Peyer's patch (tissue), 4 donors: ENCODE data around the gene NOTCH4. TPM values are rescaled to one million over a fixed set of nuclear protein-coding genes. Genes with fewer than 3 reads are reported as not detected.

Experiments
- DNase-seq, 3 donors: peaks; one replicate each; pipeline ENCODE4 v3.0.0-alpha.2; 2017 to 2019
- H3K27ac ChIP-seq, 4 donors: fragments of 200-600 bp; sonication (generic); one replicate each; pipeline ENCODE4 v1.5.1; 2016 to 2019
- H3K27me3 ChIP-seq, 2 donors: fragments of 200-600 bp; sonication (generic); one replicate each; pipeline ENCODE4 v1.5.1; 2019
- H3K36me3 ChIP-seq, 3 donors: fragments of 200-600 bp; sonication (generic); one replicate each; pipeline ENCODE4 v1.5.1; 2016 to 2019
- H3K4me1 ChIP-seq, 4 donors: fragments of 200-600 bp; sonication (generic); one replicate each; pipeline ENCODE4 v1.5.1; 2016 to 2019
- H3K4me3 ChIP-seq, 4 donors: fragments of 200-600 bp; sonication (generic); 1 replicate in 3 of 4; 2 replicates in 1 of 4; pipeline ENCODE4 v1.5.1; 2016 to 2019; ENCODE audit warnings: mild to moderate bottlenecking in 1 of 4
- H3K9me3 ChIP-seq, 4 donors: fragments of 200-600 bp; sonication (generic); one replicate each; pipeline ENCODE4 v1.5.1; 2016 to 2019; ENCODE audit warnings: mild to moderate bottlenecking in 1 of 4
- CTCF ChIP-seq, 6 experiments: fragments of 450-650 bp in 4 of 6; fragments of 200-600 bp in 2 of 6; sonication (generic) in 1 of 6; IDR thresholded peaks; one replicate each; pipeline ENCODE4 v1.5.1; 2017 to 2019; ENCODE audit warnings: antibody characterized with exemption in 6 of 6, mild to moderate bottlenecking in 3 of 6, moderate library complexity in 1 of 6
- POLR2A ChIP-seq, 2 donors: fragments of 450-650 bp; IDR thresholded peaks; one replicate each; pipeline ENCODE4 v1.5.1; 2017; ENCODE audit warnings: antibody characterized with exemption in 2 of 2, mild to moderate bottlenecking in 2 of 2, moderate library complexity in 2 of 2
- total RNA-seq, 4 donors: library from RNA; depleted of rRNA; stranded (reverse); fragments of >200 nt; gene quantifications; one replicate each; pipeline ENCODE4 v1.1.0, GENCODE V29; 2016

Gene NOTCH4
- total RNA-seq, 4 donors from 2014 or later, result 1.8 to 50.3 (median 8.9) TPM

GRCh38 chr6:32200711-32201475 is 23.0 kb downstream of the NOTCH4 start:
- no peaks in the 10 kb centered on the region for H3K36me3 ChIP-seq
- peaks cover 0 to 10% (median 0%) of the 10 kb centered on the region in 4 donors for H3K4me1 ChIP-seq
- no peak for DNase-seq
- TF ChIP-seq CTCF (IDR thresholded peaks at IDR 0.05) (no peak), POLR2A (IDR thresholded peaks at IDR 0.05) (no peak)
- H3K27me3 ChIP-seq, result no peaks in the 10 kb centered on the region
- H3K4me3 ChIP-seq, result no peak overlapping the region
- no peaks in the 10 kb centered on the region for H3K9me3 ChIP-seq
- H3K27ac ChIP-seq, result no peak overlapping the region

GRCh38 chr6:32198866-32199265 is 25.0 kb downstream of the NOTCH4 start:
- DNase-seq, result no peak
- TF ChIP-seq POLR2A (IDR thresholded peaks at IDR 0.05), result no peak
- no peak for TF ChIP-seq CTCF (IDR thresholded peaks at IDR 0.05)
- H3K27me3 ChIP-seq, result no peaks in the 10 kb centered on the region
- H3K36me3 ChIP-seq, result no peaks in the 10 kb centered on the region
- no peaks in the 10 kb centered on the region for H3K9me3 ChIP-seq
- H3K4me3 ChIP-seq, result no peak overlapping the region
- H3K27ac ChIP-seq, result no peak overlapping the region
- peaks cover 0 to 17% (median 2%) of the 10 kb centered on the region in 4 donors for H3K4me1 ChIP-seq

- no peak for DNase-seq
- H3K27me3 ChIP-seq, result no peaks in the 10 kb centered on the region
- no peak overlapping the region for H3K27ac ChIP-seq
Measured at GRCh38 chr6:32198345-32198696, 25.5 kb downstream of the NOTCH4 start.

GRCh38 chr6:32196682-32197616 is 26.9 kb downstream of the NOTCH4 start:
- DNase-seq, result peak in 1 of 3 donors; percentile 65
- Histone ChIP-seq H3K9me3 (no peaks in the 10 kb centered on the region), H3K4me3 (peak overlapping the region; percentile 69 to 80 (median 74)), H3K27me3 (no peaks in the 10 kb centered on the region), H3K4me1 (peaks cover 3 to 24% (median 6%) of the 10 kb centered on the region in 4 donors), H3K36me3 (no peaks in the 10 kb centered on the region), H3K27ac (peak overlapping the region; percentile 94 to 99 (median 98))
- TF ChIP-seq CTCF (IDR thresholded peaks at IDR 0.05) (no peak), POLR2A (IDR thresholded peaks at IDR 0.05) (no peak)

More at GRCh38 chr6:32198345-32198696, 25.5 kb downstream of the NOTCH4 start:
- Histone ChIP-seq H3K4me3 (no peak overlapping the region), H3K9me3 (no peaks in the 10 kb centered on the region), H3K36me3 (no peaks in the 10 kb centered on the region), H3K4me1 (peaks cover 1 to 17% (median 3%) of the 10 kb centered on the region in 4 donors)
- TF ChIP-seq CTCF (IDR thresholded peaks at IDR 0.05) (no peak), POLR2A (IDR thresholded peaks at IDR 0.05) (no peak)

- Histone ChIP-seq H3K27ac (peak overlapping the region; percentile 94 to 99 (median 98)), H3K4me1 (peaks cover 3 to 33% (median 8%) of the 10 kb centered on the region in 4 donors)
- peak; percentile 98 for TF ChIP-seq POLR2A (IDR thresholded peaks at IDR 0.05)
- TF ChIP-seq CTCF (IDR thresholded peaks at IDR 0.05), result no peak
Measured at GRCh38 chr6:32195902-32196681, 27.8 kb downstream of the NOTCH4 start.

More at GRCh38 chr6:32195902-32196681, 27.8 kb downstream of the NOTCH4 start:
- Histone ChIP-seq H3K36me3 (no peaks in the 10 kb centered on the region), H3K4me3 (peak overlapping the region; percentile 69 to 80 (median 74)), H3K27me3 (no peaks in the 10 kb centered on the region), H3K9me3 (no peaks in the 10 kb centered on the region)
- DNase-seq, result peak; percentile 85 to 94 (median 92)
